ENCODE results near the gene TBC1D13. TPM values are rescaled to one million over a fixed set of nuclear protein-coding genes. Genes with fewer than 3 reads are reported as not detected.
"Not testable (repeated sequence)": the region's sequence is repeated elsewhere in the genome, so short reads cannot be mapped to it uniquely, and the experiment has no call there.

TBC1D13 gene
- total RNA-seq, 6 donors from 2014 or later, result 14.7 to 27.0 (median 19.2) TPM

GRCh38 chr9:128792134-128792533, 5.1 kb downstream of the TBC1D13 start:
- H3K4me1 ChIP-seq, result peaks cover 7 to 15% (median 11%) of the 10 kb centered on the region in 4 donors
- TF ChIP-seq, protein P1, sequence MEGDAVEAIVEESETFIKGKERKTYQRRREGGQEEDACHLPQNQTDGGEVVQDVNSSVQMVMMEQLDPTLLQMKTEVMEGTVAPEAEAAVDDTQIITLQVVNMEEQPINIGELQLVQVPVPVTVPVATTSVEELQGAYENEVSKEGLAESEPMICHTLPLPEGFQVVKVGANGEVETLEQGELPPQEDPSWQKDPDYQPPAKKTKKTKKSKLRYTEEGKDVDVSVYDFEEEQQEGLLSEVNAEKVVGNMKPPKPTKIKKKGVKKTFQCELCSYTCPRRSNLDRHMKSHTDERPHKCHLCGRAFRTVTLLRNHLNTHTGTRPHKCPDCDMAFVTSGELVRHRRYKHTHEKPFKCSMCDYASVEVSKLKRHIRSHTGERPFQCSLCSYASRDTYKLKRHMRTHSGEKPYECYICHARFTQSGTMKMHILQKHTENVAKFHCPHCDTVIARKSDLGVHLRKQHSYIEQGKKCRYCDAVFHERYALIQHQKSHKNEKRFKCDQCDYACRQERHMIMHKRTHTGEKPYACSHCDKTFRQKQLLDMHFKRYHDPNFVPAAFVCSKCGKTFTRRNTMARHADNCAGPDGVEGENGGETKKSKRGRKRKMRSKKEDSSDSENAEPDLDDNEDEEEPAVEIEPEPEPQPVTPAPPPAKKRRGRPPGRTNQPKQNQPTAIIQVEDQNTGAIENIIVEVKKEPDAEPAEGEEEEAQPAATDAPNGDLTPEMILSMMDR (IDR thresholded peaks at IDR 0.05), result no peak
- TF ChIP-seq POLR2AphosphoS5 (IDR thresholded peaks at IDR 0.05) (no peak), EP300 (IDR thresholded peaks at IDR 0.05) (no peak), POLR2A (IDR thresholded peaks at IDR 0.05) (no peak)
- peaks cover 15 to 63% (median 45%) of the 10 kb centered on the region in 4 donors for H3K36me3 ChIP-seq
- DNase-seq (no peak), ATAC-seq (ENCODE audit: low FRiP score in 2 of 2) (no peak)
- no peak overlapping the region for H3K4me3 ChIP-seq
- H3K27me3 ChIP-seq, result no peaks in the 10 kb centered on the region
- H3K27ac ChIP-seq, result no peak overlapping the region
- 88 to 91% methylated on average over 8 of the region's 9 CpGs for WGBS, 2 donors
- no peaks in the 10 kb centered on the region for H3K9me3 ChIP-seq

DNA sequence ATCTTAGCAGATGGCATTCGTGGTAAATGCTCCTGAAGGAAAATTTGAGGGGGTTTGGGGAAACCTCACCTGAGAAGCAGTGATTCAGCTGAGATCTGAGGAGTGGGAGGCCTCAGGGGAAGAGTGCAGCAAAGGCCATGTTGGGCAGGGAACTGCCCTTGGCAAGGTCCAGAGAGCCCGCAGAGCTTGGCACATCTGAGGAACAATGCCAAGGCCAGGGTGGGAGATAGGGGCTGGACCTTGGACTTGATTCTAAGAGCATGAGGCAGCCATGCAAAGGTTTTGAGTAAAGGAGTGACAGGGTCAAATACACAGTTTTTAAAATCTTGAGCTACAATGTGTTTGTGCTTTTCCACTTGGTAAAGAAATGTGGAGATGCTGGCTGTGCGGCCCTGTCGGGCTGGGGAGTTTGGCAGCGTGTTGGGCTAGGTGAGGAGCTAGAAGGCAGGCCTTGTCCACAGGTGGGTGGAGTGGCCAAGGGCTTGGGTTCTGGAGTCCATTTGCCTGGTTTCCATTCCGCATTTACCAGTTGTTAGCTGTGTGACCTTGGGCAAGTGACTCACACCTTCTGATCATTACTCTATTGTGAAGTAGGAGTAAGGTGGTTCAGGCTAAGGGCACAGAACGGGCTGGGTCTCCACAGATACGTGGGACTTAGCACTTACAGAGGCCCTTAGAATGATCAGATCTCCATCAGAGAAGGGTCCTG, 6.1 kb downstream of the TBC1D13 start:
- 91 to 92% methylated on average over 6 to 8 of the region's 8 CpGs for whole genome bisulfite sequencing, 2 donors
- Histone ChIP-seq H3K9me3 (no peaks in the 10 kb centered on the region), H3K4me3 (no peak overlapping the region), H3K27me3 (no peaks in the 10 kb centered on the region), H3K27ac (no peak overlapping the region), H3K4me1 (peaks cover 3 to 9% (median 5%) of the 10 kb centered on the region in 4 donors), H3K36me3 (peaks cover 25 to 73% (median 55%) of the 10 kb centered on the region in 4 donors)
- no peak for ATAC-seq (ENCODE audit: low FRiP score in 2 of 2)
- TF ChIP-seq, protein P1 (IDR thresholded peaks at IDR 0.05), result no peak
- no peak for TF ChIP-seq POLR2AphosphoS5 (IDR thresholded peaks at IDR 0.05)
- no peak for TF ChIP-seq POLR2A (IDR thresholded peaks at IDR 0.05)
- TF ChIP-seq EP300 (IDR thresholded peaks at IDR 0.05), result no peak
- no peak for DNase-seq

- ATAC-seq (ENCODE audit: low FRiP score in 2 of 2); H3K4me3 ChIP-seq; H3K27me3 ChIP-seq; H3K9me3 ChIP-seq; DNase-seq; H3K27ac ChIP-seq; H3K4me1 ChIP-seq: not testable (repeated sequence)
- peaks cover 28 to 91% (median 72%) of the 10 kb centered on the region in 4 donors for H3K36me3 ChIP-seq
- WGBS, 2 donors, result 50% methylated on average over 2 of the region's 2 CpGs
Observed at GRCh38 chr9:128794961-128795360, 7.9 kb downstream of the TBC1D13 start.

DNA sequence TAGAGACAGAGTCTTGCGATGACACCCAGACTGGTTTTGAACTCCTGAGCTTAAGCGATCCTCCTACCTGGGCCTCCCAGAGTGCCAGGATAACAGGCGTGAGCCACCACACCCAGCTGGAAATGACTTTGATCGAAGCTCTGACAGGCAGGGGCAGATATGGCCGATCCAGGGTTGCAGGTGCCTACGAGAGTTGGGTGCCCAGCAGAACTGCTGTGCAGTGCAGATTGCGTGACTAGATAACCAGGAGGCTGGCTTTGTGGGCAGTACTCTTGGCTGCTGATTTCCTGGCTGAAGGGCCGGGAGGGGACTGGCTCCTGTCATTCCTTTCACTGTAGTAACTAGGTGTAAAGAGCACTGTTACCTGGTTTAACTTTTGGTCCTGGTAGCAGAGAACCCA, 11.8 kb downstream of the TBC1D13 start:
- H3K4me3 ChIP-seq, result no peak overlapping the region
- ATAC-seq (ENCODE audit: low FRiP score in 2 of 2), result no peak
- no peak for TF ChIP-seq POLR2A (IDR thresholded peaks at IDR 0.05)
- TF ChIP-seq EP300 (IDR thresholded peaks at IDR 0.05), result no peak
- no peak for TF ChIP-seq POLR2AphosphoS5 (IDR thresholded peaks at IDR 0.05)
- TF ChIP-seq, protein P1 (IDR thresholded peaks at IDR 0.05), result no peak
- H3K27ac ChIP-seq, result no peak overlapping the region
- WGBS, 2 donors, result 79 to 91% methylated on average over 8 of the region's 8 CpGs
- no peaks in the 10 kb centered on the region for H3K9me3 ChIP-seq
- H3K27me3 ChIP-seq, result no peaks in the 10 kb centered on the region
- peaks cover 26 to 90% (median 64%) of the 10 kb centered on the region in 4 donors for H3K36me3 ChIP-seq
- H3K4me1 ChIP-seq, result no peaks in the 10 kb centered on the region
- no peak for DNase-seq

GRCh38 chr9:128800061-128800460, 13.0 kb downstream of the TBC1D13 start:
- H3K27ac ChIP-seq, result no peak overlapping the region
- 91 to 94% methylated on average over 7 of the region's 7 CpGs for WGBS, 2 donors
- ATAC-seq (ENCODE audit: low FRiP score in 2 of 2) (no peak), DNase-seq (no peak)
- no peaks in the 10 kb centered on the region for H3K4me1 ChIP-seq
- peaks cover 26 to 89% (median 67%) of the 10 kb centered on the region in 4 donors for H3K36me3 ChIP-seq
- H3K4me3 ChIP-seq, result no peak overlapping the region
- TF ChIP-seq EP300 (IDR thresholded peaks at IDR 0.05), result no peak
- TF ChIP-seq, protein P1 (IDR thresholded peaks at IDR 0.05), result no peak
- no peaks in the 10 kb centered on the region for H3K9me3 ChIP-seq
- H3K27me3 ChIP-seq, result no peaks in the 10 kb centered on the region

Measured in upper lobe of left lung (tissue), 6 donors.